ENCODE data around the gene BCL2A1. TPM values are rescaled to one million over a fixed set of nuclear protein-coding genes. Genes with fewer than 3 reads are reported as not detected.
A peak's percentile ranks its signal among the peaks of the same experiment; 100 is the strongest.
"Not testable (repeated sequence)": the region's sequence is repeated elsewhere in the genome, so short reads cannot be mapped to it uniquely, and the experiment has no call there.

The BCL2A1 gene
- total RNA-seq, 1 donor from 2014 or later, result 5.1 TPM

DNA sequence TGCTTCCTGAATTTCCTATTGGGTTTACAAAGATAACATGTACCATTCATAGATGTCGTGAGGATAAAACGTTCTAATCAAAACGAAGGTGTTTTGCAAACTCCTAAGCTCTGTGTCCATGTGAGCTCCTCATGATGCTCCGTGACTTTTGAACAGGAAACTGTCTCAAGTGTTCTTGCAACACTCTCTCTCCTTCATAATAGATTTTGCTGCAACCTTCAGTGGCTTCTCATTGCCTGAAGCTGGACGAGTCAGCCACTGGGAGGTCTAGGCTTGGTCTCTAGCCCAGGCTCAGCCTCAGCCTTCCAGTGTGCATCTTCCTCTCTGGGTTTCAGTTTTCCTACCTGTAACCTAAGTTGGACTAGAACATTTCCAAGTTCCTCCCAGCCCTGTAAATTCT, 18.7 kb upstream of the BCL2A1 start:
- DNase-seq (ENCODE audit: low spot score), result no peak

DNA sequence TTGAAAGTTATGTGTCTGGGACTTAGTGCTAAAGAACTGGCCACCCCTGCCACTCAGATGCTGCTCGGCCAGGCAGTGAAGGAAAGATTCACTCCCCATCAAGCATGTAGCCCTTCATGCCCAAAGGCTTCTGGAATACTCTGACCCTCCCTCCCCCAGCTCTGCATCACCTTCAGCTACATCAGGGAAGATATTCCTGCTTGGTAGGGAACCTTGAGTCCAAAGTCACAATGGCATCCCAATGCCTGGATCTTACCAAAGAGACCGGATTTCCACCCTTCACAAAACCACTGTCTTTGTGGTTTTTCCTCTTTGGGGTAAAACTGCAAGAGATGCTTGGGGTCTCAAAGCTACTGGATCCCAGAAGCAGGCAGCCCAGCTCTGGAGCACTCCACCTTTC, 18.2 kb upstream of the BCL2A1 start:
- DNase-seq (ENCODE audit: low spot score), result no peak

DNA sequence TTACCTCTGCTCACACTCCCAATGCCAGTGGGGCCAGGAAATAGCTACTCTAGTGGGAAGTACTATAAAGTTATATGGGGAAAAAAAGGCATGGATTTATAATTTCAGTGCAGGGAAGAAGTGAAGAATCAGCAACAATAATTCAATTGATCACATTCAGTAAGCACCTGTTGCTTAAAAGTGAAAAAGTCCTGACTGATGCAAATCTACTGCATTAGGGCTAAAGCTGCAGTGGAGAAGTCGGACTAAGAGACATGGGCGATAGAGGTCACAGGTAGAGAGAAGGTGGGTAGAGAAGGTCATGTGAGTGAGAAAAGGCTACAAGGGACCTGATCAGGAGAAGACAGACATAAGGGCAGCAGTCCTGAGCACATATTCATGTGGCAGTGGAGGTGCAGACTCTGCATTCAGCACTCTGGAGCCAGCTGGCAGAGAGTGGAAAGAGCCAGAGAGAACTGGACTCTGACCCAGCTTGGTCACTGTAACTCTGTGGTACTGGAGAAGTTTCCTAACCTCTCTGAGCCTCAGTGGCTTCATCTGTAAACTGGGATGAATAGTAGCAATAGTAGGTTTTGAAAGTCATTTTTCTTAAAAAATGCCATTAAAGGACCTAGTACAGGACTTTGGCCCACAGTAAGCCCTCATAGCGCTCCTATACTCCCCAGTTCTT, 17.6 kb upstream of the BCL2A1 start:
- no peak for DNase-seq (ENCODE audit: low spot score)

DNA sequence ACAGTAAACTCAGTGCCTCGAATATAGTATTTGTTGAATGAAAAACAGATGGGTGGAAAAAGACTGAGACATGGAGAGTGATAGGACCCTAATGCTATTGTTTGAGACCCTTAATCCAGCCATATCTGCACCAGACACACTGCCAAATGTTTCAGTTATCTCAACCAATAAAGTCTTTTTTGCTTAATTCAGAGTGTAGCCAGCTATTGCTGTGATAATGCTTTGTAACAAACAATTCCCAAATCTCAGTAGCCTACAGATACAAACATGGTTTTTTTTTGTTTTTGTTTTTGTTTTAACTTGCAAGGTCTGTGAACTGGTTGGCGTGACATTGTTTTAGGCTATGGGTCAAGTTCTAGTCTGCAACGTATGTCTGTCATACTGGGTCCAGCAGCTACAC, 17.0 kb upstream of the BCL2A1 start:
- no peak for DNase-seq (ENCODE audit: low spot score)

DNA sequence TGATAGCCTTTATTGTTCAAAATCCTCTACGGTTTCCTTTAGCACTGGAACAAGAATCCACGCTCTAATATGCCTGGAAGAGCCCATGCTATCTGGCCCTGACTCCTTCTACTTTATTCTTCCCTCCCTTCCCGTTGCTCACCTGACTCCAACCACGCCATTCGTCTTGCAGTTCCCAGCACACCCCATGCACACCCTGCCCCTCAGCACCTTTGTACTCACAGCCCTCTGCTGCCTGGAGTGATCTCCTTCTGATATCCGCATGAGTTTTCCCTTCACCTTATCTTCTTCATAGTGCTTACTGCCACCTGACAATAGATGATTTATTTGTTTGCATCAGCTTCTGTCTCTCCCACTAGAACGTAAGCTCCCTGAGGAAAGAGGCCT, 16.6 kb upstream of the BCL2A1 start:
- DNase-seq (ENCODE audit: low spot score), result no peak

DNA sequence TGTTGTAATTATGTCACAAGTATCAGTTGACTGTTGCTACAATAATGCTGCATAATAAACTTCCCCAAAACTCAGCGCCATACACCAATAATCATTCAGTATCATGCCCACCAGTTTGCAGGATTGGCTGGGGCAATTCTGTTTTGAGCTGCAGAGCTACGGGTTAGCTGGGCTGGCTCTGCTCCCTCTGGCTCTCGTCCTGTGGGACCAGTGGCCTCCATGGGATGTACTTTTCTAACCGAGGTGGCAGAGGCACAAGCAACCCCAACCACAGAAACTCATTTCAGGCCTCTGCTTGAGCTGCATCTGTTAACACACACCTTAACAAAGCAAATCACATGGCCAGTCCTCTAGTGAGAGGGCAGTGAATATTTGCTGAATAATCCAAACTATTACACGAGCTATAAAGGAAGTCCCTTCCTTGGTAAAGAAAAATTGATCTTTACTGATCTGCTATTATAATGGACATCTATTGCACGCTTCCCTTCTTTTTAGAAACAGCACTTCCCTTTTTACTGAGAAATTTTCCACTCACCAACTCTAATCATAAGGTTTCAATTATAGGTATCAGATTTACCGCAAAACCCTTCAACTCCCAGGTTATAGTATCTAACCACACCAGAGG, 10.9 kb upstream of the BCL2A1 start:
- no peak for DNase-seq (ENCODE audit: low spot score)

DNA sequence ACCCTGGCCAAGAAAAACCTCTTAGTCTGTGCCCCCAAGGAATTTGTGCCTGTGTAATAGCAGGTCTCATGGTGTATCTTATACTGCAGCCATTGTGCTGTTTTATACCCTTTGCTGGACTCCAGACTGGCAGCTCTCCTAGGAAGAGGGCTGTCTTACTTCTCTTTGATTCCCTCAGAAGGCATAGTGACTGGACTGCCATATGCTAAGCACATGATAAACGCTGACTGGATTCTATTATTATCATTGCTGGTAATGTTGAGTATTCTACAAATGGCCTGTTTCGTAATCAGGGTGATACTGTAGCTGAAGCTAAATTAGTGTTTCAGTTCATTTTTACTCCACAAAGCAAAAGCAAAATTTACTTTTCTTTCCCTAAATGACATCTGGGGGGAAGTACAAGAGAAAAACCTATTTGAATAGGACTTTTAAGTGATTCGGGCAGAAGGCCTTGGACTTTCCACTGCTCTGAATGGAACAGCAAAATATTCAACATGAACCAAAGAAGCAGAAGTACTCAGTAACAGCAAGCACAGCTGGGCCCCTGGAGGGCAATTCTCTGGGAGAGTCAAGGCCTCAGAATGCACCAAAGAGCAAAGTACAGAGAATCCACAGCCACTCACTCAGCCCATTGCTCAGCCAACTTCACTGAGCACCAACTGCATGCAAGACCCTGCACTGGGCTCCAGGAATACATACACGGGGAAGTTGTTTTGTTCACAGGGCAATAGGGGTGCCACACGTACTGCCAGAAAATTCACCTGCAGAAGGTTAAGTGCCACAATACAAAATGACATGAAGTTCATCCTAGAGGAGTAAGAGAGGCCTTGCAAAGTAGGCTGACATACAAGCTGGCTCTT, 7.9 kb upstream of the BCL2A1 start:
- DNase-seq (ENCODE audit: low spot score), result peak; percentile 74

DNA sequence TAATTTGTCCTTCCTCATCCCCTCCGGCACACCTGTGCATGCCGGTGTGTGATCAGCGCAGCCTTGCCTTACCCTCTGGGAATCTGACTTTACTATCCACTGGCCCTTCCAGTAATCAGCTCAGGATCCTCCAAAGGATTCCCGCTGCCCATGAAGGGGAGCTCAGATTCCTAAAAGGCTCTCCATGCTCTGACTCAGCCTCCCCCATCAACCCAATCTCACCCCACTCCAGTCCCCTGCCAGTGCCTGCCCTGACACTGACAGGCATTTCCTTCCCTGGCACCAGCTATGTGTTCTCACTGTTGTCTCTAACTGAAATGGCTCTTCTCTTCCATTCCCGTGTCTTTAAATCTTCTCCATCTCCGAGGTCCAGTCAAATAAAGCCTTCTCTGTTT, 7.3 kb upstream of the BCL2A1 start:
- no peak for DNase-seq (ENCODE audit: low spot score)

DNA sequence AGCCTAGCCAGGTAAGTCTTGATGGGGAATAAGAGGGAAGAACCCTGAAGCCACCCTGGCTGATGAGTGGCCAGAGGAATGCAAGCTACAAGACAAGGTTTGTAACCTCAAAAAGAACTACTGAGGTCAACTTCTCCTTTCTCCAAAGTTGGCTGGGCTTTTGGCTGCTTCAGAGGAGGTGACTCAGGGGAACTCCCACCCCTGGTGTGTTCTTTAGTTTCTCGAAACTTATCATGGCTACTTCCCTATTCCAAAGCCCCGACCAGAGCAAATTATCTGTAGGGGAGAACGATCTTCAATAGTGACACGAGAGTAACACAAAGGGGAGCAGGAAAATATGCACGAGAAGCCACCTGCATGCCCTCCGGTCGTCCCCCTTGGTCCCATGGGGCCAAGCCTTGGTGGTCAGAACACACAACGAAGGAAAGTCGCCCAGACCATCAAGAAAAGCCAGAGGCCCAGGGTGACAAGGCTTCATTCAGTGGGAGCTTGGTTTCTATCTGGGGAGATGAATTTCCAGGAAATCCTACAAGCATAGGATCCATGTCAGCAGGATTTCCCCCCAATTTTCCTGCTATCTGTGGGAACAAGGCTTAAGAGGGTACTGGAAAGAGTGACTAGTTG, 6.5 kb upstream of the BCL2A1 start:
- peak; percentile 20 for DNase-seq (ENCODE audit: low spot score)

DNA sequence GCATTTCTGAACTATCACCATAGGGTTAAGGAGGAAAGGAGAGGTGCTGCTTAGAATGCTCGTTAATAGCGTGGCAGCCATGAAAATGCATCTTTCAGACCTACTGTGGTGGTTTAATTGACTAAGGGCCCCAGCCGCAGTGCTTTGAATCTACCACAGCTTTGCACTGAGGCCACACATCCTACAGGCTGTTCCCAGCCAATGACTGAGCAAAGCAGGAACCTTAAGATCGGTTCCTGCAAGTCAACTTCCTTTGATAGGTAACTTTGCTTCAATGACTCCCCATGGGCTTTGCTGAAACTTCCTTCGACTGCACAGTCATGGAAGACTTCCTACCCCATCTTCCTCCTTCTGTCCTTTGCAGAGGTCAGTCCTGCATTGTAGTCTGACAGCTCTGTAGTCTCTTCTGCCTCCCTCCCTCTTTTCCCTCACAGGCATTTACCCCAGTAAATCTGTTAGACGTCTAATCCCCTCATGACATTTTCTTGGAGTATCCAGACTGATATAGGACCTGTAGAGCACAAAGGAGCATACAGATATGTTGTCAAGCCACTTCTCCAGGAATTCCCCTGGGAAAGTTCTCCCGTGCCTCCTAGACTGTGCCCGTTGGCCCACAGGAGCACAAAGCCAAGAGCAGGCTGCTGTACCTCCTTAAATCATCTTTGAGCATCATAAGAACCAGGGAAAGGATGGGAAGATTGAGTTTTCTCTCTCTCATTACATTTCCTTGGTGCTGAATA, 2.6 kb upstream of the BCL2A1 start:
- no peak for DNase-seq (ENCODE audit: low spot score)

DNA sequence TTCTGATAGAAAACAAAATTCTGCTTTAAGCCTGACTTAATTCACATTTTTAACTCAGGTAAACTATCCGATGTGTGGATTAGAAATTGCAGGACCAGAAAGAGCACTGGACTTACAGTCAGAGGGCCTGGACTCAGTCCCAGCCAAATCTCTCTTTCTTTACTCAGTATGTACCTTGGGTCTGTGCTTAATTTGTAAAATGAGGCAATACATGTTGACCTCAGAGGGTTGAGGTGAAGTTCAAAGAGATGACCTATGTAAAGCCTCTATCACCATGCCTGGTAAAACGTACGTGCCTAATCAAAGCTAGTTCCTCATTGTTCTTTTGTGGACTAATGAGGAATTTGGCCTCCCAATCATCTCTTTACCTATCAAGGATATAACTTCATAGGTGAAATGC, 1.9 kb upstream of the BCL2A1 start:
- no peak for DNase-seq (ENCODE audit: low spot score)

DNA sequence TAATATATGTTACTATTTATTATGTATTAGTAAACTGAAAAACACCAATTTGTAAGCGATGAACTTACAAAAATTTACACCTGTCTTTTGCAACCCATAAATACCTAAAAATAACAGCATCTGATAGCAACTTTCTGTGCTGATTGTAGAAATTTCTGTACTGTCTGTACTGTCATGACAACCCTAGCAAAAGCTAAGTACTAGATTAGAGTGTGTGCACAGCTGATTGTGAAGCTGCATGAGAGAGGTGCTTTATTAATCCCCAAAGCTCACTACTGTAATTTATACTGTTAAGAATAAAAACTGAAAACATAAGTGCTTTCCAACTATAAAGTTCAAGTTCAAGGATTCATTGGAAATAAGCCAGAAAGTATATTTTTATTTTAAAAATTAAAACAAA, 815 bp downstream of the BCL2A1 start:
- DNase-seq (ENCODE audit: low spot score), result no peak

DNA sequence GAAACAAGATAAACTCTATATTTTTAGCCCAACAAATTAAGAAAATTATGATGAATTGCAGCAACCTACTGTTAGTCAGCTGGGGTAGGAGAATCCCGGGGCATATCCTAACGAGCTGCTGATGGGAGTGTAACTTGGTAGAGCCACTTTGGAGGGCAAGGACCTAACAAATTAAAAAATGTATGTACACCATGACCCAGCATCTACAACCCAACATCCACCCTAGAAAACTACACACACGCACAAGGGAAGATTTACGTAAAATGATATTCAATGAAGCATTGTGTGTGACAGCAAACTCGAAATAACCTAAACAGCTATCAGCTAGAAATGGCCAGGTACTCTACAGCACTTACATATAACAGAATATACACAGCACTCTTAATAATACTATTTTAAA, 1.9 kb downstream of the BCL2A1 start:
- DNase-seq (ENCODE audit: low spot score), result no peak

DNA sequence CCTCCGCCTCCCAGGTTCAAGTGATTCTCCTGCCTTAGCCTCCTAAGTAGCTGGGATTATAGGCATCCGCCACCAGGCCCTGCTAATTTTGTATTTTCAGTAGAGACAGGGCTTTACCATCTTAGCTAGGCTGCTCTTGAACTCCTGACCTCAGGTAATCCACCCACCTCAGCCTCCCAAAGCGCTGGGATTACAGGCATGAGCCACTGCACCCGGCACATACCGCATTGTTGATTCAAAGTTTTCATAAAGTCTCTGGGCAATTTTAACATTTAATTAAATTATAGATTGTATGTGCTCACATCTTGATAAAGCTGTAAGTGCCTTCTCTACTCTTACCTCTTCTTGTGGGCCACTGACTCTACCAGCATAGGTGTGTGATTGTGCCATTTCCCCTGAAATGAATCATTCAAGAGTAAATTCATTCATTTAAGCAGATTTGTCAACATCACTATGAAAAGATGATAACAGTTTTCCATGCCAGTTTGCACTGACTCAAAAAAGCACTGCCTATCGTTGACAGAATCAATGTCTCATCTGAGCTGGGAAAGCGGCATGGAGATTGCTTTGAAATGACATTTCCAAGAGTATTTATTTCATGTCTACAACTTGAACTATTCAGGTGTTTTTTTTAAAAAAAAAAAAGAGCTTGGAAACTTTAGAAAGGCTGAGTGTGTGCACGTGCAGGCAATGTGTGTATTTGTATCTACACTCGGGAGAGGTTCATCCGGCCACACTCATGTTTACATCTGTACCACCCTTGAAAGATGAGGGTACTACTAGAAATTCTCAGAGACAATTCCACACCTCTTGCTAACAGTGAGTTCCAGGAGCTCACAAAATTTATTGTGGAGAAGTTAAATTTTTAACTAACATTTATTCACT, 3.5 kb downstream of the BCL2A1 start:
- no peak for DNase-seq (ENCODE audit: low spot score)

DNA sequence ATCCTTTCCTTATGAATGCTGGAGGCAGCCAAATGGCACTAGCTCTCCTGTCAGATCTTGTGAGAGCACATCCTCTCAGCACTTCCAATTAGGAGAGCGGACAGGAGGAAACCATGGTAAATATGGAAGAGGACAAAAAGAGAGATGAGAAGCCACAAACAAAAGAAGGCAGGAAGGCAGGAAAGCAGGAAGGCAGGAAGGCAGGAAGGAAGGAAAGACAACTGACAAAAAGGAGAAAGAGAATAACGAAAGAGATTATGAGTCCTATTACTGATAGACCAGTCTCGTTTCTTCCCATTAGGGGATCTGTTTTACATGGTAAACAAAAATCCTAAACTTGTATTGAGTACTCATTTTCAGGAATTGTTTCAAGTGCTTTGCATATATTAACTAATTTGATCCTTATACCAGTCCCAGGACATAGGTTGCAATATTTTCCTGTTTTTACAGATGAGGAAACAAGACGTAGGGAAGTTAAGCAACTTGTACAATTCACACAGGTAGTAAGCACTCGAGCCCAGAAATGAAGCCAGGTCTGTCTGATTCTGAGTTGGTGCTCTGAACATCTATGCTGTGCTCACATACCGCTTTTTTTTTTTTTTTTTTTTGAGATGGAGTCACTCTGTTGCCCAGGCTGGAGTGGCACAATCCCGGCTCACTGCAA, 4.2 kb downstream of the BCL2A1 start:
- DNase-seq (ENCODE audit: low spot score), result no peak

DNA sequence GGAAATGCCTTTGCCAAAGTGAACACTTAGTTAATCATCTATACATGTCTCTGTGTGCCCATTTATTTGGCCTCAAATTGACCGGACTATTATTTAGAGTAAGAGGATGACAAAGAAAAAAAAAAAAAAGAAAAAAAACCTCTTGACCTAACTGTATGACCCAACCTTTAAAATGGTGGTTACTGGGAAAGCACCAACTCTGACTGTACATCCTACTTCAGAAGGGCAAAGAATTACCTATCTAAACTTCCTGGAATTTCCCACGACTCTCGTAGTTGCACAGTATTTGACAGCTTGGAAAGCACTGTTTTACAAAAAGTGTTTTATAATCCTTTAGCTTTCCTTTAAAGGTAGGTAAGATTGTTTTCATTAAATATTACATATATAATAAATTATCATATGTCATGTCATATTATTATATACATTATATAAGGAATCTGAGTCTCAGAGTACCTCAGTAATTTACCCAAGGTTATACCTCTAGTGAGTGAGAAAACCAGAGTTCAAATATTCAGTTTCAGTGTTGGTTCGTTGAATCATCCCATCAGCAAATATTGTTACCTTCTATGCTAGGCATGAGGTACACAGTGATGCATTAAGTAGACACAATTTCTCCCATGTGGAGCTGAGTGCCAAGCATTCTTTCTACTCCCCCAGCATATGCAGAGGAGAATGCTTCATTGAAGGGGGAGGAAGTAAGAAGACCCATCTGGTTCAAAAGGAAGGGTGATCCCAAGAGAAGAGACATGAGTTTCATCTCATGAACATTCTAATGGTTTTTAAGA, 5.0 kb downstream of the BCL2A1 start:
- no peak for DNase-seq (ENCODE audit: low spot score)

DNA sequence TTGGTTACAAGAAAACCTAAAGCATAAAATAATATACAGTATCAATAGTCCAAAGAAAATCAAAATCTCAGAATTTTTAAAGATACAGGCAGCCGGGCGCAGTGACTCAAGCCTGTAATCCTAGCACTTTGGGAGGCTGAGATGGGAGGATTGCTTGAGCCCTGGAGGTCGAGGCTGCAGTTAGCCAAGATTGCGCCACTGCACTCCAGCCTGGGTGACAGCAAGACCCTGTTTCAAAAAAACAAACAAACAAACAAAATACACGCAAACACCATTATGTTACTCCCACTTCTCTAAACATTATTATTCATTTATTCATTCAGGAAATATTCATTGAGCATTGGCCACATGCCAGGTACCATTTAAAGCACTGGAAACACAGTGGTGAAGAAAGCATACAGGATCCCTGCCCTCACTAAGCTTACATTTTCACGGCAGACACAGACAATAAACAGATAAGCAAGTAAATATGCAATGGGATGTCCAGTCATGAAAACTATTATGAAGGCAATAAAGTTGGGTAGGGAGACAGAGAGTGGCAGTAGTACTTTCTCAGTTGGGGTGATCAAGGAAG, 6.7 kb downstream of the BCL2A1 start:
- DNase-seq (ENCODE audit: low spot score), result no peak

DNA sequence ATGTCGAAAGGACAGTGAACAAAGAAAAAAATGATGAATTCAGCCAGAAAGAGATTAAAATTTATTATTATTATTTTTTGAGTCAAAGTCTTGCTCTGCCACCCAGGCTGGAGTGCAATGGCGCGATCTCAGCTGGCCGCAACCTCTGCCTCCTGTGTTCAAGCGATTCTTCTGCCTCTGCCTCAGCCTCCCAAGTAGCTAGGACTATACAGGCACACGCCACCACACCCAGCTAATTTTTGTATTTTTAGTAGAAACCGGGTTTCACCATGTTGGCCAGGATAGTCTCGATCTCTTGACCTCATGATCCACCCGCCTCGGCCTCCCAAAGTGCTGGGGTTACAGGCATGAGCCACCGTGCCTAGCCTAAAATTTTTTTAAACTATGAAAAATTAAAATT, 8.1 kb downstream of the BCL2A1 start:
- not testable (repeated sequence) for DNase-seq (ENCODE audit: low spot score)

DNA sequence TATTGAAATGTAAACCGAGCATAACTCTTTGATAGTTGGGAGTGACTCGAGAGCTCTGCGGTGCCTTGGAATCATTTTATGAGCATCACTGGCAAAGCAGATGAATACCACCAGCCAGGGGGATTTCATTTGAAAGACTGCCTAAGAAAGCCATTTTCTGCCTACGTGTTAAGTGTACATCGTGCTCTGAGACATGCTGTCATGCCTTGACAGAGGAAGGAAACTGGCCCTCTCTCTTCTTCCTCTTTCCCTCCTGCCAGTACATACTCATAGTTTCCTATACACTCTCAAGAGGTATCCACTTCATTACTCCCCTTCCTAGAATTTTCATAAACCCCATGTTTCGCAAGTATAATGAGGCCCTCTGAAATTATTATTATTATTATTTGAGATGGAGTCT, 8.8 kb downstream of the BCL2A1 start:
- no peak for DNase-seq (ENCODE audit: low spot score)
